Upper lobe of right lung (tissue), 1 donor: Measurements from ENCODE around the gene PTPRT. TPM values are rescaled to one million over a fixed set of nuclear protein-coding genes. Genes with fewer than 3 reads are reported as not detected.

Source experiments
- ATAC-seq: fragments of 200-7000 bp; cut with Tn5 transposase; one replicate; pipeline ENCODE4 v1.9.1; 2020; ENCODE audit warnings: mild to moderate bottlenecking, moderate library complexity
- DNase-seq: peaks from one replicate; pipeline ENCODE4 v3.0.0-alpha.2; 2020
- H3K27ac ChIP-seq: fragments of 200-600 bp; one replicate; pipeline ENCODE4 v1.8.0; 2022
- H3K27me3 ChIP-seq: fragments of 200-600 bp; one replicate; pipeline ENCODE4 v1.8.0; 2022; ENCODE audit warnings: mild to moderate bottlenecking
- H3K36me3 ChIP-seq: fragments of 200-600 bp; one replicate; pipeline ENCODE4 v1.8.0; 2022
- H3K4me1 ChIP-seq: fragments of 200-600 bp; one replicate; pipeline ENCODE4 v1.8.0; 2022
- H3K4me3 ChIP-seq: fragments of 200-600 bp; one replicate; pipeline ENCODE4 v1.8.0; 2022; ENCODE audit warnings: mild to moderate bottlenecking
- H3K9me3 ChIP-seq: fragments of 200-600 bp; one replicate; pipeline ENCODE4 v1.8.0; 2022
- CTCF ChIP-seq: fragments of 200-600 bp; IDR thresholded peaks from one replicate; pipeline ENCODE4 v1.8.0; 2022; ENCODE audit warnings: antibody characterized with exemption
- intact Hi-C: fragments of 100-400 bp; cut with DNase I; formaldehyde crosslinking; loops from one replicate; pipeline ENCODE4 v1.11.0; 2022
- total RNA-seq: library from RNA; stranded (reverse); fragmentation: NEBNext Ultra II Directional; extraction: Animal tissue kit (Norgen Biotek cat#: 25700); gene quantifications from one replicate; pipeline ENCODE4 v1.2.1, GENCODE V29; 2021
- donor health status: DM: no; HTN: yes; CAD: no; lungs with severe emphysema.

The PTPRT gene
- total RNA-seq, 1 donor from 2014 or later = 0.46 TPM

- TF ChIP-seq CTCF = no peak
- DNase-seq = no peak
Measured at GRCh38 chr20:42701948-42702347, 487.8 kb downstream of the PTPRT start.

GRCh38 chr20:42700372-42700771, 489.3 kb downstream of the PTPRT start:
- intact Hi-C loops = no loop called here
- DNase-seq (no peak), ATAC-seq (no peak)
- no peak overlapping the region for H3K27ac ChIP-seq
- H3K36me3 ChIP-seq = no peaks in the 10 kb centered on the region
- H3K27me3 ChIP-seq = no peaks in the 10 kb centered on the region
- H3K9me3 ChIP-seq = no peaks in the 10 kb centered on the region
- no peak for TF ChIP-seq CTCF
- no peaks in the 10 kb centered on the region for H3K4me1 ChIP-seq
- no peak overlapping the region for H3K4me3 ChIP-seq

More at GRCh38 chr20:42701948-42702347, 487.8 kb downstream of the PTPRT start:
- no peak for ATAC-seq
- Histone ChIP-seq H3K27ac (no peak overlapping the region), H3K36me3 (no peaks in the 10 kb centered on the region), H3K4me3 (no peak overlapping the region), H3K27me3 (no peaks in the 10 kb centered on the region), H3K4me1 (no peaks in the 10 kb centered on the region), H3K9me3 (no peaks in the 10 kb centered on the region)
- intact Hi-C loops = no loop called here

- no peaks in the 10 kb centered on the region for H3K9me3 ChIP-seq
- TF ChIP-seq CTCF = no peak
- H3K4me1 ChIP-seq = no peaks in the 10 kb centered on the region
- H3K36me3 ChIP-seq = no peaks in the 10 kb centered on the region
- no peak overlapping the region for H3K4me3 ChIP-seq
- ATAC-seq = no peak
- no peak overlapping the region for H3K27ac ChIP-seq
- no peak for DNase-seq
- no peaks in the 10 kb centered on the region for H3K27me3 ChIP-seq
- intact Hi-C loops = no loop called here
Measured at GRCh38 chr20:42697962-42698361, 491.7 kb downstream of the PTPRT start.

- Histone ChIP-seq H3K9me3 (no peaks in the 10 kb centered on the region), H3K27me3 (no peaks in the 10 kb centered on the region), H3K27ac (no peak overlapping the region), H3K4me3 (no peak overlapping the region), H3K4me1 (no peaks in the 10 kb centered on the region), H3K36me3 (no peaks in the 10 kb centered on the region)
- no peak for DNase-seq
- no peak for ATAC-seq
- no peak for TF ChIP-seq CTCF
- intact Hi-C loops = no loop called here
Measured at GRCh38 chr20:42690842-42691437, 498.8 kb downstream of the PTPRT start.

GRCh38 chr20:42688576-42688975, 501.1 kb downstream of the PTPRT start:
- intact Hi-C loops = no loop called here
- no peak overlapping the region for H3K27ac ChIP-seq
- TF ChIP-seq CTCF = no peak
- no peaks in the 10 kb centered on the region for H3K9me3 ChIP-seq
- H3K4me3 ChIP-seq = no peak overlapping the region
- H3K36me3 ChIP-seq = no peaks in the 10 kb centered on the region
- DNase-seq (no peak), ATAC-seq (no peak)
- no peaks in the 10 kb centered on the region for H3K4me1 ChIP-seq
- H3K27me3 ChIP-seq = no peaks in the 10 kb centered on the region

- Histone ChIP-seq H3K27me3 (no peaks in the 10 kb centered on the region), H3K9me3 (no peaks in the 10 kb centered on the region), H3K36me3 (no peaks in the 10 kb centered on the region), H3K27ac (no peak overlapping the region), H3K4me1 (no peaks in the 10 kb centered on the region), H3K4me3 (no peak overlapping the region)
- intact Hi-C loops = no loop called here
- ATAC-seq = no peak
- no peak for DNase-seq
- TF ChIP-seq CTCF = no peak
Measured at GRCh38 chr20:42686057-42686456, 503.6 kb downstream of the PTPRT start.
